Activated naive CD8-positive, alpha-beta T cell (primary cell): ENCODE results near the gene ZBTB8A.

Source experiments
- H3K27ac Mint-ChIP-seq: one replicate; pipeline ENCODE4 v1.8.0; 2021; ENCODE audit warnings: mixed read lengths
- H3K27me3 Mint-ChIP-seq: one replicate; pipeline ENCODE4 v1.8.0; 2021; ENCODE audit warnings: mixed read lengths
- H3K36me3 Mint-ChIP-seq: one replicate; pipeline ENCODE4 v1.8.0; 2021; ENCODE audit warnings: mixed read lengths
- H3K4me1 Mint-ChIP-seq: one replicate; pipeline ENCODE4 v1.8.0; 2021; ENCODE audit warnings: low read depth, mixed read lengths
- H3K4me3 Mint-ChIP-seq: one replicate; pipeline ENCODE4 v1.8.0; 2021; ENCODE audit warnings: mild to moderate bottlenecking, mixed read lengths
- H3K9me3 Mint-ChIP-seq: one replicate; pipeline ENCODE4 v1.8.0; 2021; ENCODE audit warnings: low read depth, mixed read lengths

The ZBTB8A gene

DNA sequence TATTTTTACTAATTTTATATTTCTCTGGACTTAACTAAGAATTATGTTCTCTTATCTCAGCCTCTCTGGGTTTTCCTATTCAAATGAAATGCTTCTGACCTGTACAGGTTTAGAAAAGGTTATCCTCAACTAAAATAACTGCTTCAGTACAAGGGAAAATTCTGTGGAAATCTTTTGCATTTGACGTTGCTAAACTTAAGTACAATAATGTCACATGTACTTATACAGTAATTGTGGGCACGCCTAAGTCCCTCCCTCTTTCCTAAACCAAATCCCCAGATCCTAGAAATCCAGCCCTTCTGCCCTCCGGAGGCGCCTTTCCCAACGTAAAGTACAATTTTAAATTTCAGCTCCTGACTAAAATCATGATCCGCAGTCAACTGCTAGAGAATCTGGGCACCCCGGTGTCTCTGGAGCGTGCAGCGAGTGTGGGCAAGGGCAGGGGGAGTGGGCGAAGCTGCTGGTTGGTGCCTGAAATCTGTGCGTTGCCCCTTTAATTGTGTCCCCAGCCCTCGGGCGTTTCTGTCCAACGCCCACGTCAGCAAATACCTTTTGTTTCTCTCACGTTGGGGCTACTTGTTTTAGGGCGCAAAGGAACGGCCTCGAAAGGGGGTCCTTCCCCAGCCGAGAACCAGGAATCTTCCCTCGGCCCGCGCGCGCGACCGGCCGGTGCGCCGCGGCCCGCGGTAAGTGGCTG is at the start of gene ZBTB8A:
TSS of gene ZBTB8A (plus strand) at position 541 of the 697 bp plus-strand sequence. CDS start 53,505 bp downstream, outside the sequence.
- Mint-ChIP-seq H3K36me3 (no peaks in the 10 kb centered on the region), H3K27ac (peak within 1 kb of the TSS; percentile 68), H3K4me3 (peak within 1 kb of the TSS; percentile 87), H3K4me1 (peaks cover 10% of the 10 kb centered on the region), H3K9me3 (no peaks in the 10 kb centered on the region), H3K27me3 (peaks cover 41% of the 10 kb centered on the region)

DNA sequence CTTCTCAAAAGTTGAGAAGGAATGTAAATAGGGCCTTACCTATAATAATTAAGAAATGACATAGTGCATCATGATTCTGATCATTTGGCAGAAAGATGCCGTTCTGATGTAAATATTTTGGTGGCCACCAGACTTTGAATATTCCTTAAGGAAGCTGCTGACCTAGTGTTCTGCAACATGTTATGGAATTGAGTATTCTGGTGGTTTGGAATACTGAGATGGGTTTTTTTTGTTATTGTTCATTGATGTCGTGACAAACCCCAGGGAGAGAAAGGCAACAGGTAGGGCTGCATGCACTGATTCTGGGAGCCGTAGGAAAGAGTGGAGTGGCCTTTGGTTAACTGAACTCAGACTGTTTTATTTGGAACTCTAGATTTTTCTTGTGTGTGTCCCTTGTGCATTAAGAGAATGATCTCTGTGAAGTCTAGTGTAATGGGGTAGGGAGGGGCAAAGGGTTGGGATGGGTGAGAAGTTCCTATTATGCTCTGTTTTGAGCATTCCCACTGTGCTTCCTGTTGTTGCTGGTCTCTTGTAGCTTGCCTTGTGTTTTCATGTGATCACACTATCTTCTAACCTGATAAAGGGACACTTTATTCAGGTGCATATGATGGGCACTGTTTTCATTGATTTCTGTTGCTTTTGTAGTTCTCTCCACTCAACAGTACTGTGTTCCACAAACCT is 49.3 kb upstream of the ZBTB8A start:
- no peak overlapping the region for H3K27ac Mint-ChIP-seq
- no peak overlapping the region for H3K4me3 Mint-ChIP-seq
- H3K36me3 Mint-ChIP-seq, result no peaks in the 10 kb centered on the region
- H3K9me3 Mint-ChIP-seq, result no peaks in the 10 kb centered on the region
- H3K4me1 Mint-ChIP-seq, result no peaks in the 10 kb centered on the region
- peaks cover 7% of the 10 kb centered on the region for H3K27me3 Mint-ChIP-seq

DNA sequence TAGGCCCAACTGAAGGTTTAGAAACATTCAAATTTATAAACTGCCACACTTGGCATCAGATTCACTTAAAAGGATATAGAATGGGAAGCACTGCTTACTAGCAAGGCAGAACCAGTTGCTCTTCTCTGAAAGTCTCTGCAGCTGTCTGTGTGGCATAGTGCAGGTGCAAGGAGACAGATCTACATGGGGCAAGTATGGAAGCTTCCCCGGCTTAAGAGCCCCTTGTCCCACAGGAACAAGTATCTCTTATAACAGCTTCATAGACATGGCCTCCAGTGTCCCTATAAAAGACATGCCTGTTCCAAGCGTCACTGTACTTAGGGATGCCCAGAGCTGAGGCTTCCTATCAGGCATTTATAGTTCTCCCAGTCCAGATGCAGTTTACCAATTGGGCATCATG is 47.8 kb upstream of the ZBTB8A start:
- Mint-ChIP-seq H3K36me3 (no peaks in the 10 kb centered on the region), H3K27ac (no peak overlapping the region), H3K4me3 (no peak overlapping the region), H3K27me3 (peaks cover 7% of the 10 kb centered on the region), H3K9me3 (no peaks in the 10 kb centered on the region), H3K4me1 (no peaks in the 10 kb centered on the region)

DNA sequence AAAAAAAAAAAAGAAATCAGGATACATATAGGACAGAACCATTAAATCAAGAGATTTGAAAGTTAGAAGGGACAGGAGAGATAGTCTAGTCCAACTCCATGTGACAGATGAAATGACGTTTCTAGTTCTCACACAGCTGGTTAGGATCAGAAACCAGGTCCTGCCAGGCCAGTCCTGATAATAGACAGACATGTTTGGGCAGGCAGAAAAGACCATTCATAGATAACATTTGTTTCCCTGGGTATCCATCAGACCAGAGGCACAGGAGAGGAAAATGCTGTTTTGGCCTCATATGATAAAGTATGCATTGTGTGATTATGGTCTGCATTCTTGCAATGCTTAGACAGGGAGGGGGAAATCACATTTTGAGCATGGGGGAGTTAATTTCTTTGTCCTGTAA is 45.0 kb upstream of the ZBTB8A start:
- Mint-ChIP-seq H3K4me3 (no peak overlapping the region), H3K27me3 (peaks cover 10% of the 10 kb centered on the region), H3K9me3 (no peaks in the 10 kb centered on the region)

DNA sequence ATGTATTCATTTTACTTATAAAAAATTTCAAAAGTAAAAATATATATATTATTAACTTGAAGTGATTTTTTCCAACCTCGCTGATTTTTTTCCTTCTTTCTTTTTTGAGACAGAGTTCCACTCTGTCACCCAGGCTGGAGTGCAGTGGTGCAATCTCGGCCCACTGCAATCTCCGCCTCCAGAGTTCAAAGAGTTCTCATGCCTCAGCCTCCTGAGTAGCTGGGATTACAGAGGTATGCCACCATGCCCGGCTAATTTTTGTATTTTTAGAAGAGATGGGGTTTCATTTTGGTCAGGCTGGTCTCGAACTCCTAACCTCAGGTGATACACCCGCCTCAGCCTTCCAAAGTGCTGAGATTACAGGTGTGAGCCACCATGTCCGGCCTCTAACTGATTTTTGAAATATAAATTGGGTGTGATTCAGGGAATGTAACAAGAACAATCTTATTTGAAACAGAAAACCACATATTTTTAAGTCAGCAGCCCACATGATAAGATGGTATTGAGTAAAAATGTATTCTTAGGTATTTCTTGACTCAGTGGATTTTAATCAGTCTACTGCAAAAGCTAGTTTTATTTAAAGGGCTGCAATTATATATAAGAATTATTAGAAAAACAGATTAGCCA is 44.4 kb upstream of the ZBTB8A start:
- Mint-ChIP-seq H3K4me3 (no peak overlapping the region), H3K36me3 (no peaks in the 10 kb centered on the region), H3K9me3 (no peaks in the 10 kb centered on the region), H3K27me3 (peaks cover 14% of the 10 kb centered on the region), H3K27ac (no peak overlapping the region), H3K4me1 (peaks cover 2% of the 10 kb centered on the region)

More for the DNA sequence above, 45.0 kb upstream of the ZBTB8A start:
- H3K36me3 Mint-ChIP-seq, result no peaks in the 10 kb centered on the region
- H3K27ac Mint-ChIP-seq, result no peak overlapping the region
- H3K4me1 Mint-ChIP-seq, result no peaks in the 10 kb centered on the region

DNA sequence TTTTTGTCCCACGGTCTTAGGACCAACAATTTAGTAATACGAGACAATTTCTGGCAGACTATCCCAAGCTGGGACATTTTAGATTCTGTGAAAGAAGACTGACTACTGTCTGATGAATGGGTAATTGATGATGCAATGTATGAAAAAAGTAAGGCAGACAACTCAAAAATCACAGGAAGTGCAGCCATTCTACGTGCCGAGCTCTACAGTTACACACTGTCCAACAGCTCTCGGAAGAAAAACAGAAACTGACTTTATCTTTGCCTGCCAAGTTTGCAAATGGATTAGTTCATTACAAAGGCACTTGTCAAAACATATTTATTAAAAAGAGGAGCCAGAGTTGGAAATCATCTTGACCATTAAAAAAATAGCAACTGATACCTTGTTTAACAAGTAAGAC is 43.1 kb upstream of the ZBTB8A start:
- H3K9me3 Mint-ChIP-seq, result no peaks in the 10 kb centered on the region
- no peaks in the 10 kb centered on the region for H3K36me3 Mint-ChIP-seq
- H3K27ac Mint-ChIP-seq, result no peak overlapping the region
- peaks cover 2% of the 10 kb centered on the region for H3K4me1 Mint-ChIP-seq
- no peak overlapping the region for H3K4me3 Mint-ChIP-seq
- peaks cover 19% of the 10 kb centered on the region for H3K27me3 Mint-ChIP-seq

DNA sequence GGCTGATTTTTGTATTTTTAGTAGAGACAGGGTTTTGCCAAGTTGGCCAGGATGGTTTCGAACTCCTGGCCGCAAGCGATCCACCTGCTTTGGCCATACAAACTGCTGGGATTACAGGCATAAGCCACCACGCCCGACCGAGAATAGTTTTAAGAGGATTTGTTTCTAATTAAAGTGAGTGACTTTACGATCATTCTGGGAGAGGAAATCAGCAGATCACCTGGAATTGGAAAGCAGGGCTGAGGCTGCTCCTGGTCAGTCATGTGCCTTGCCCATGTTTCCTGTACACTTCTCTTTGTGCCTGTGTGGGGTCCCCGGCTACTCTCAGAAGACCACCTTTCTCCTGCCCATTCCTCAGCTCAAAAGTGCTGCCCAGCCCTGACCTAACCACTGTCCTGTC is 40.5 kb upstream of the ZBTB8A start:
- no peaks in the 10 kb centered on the region for H3K36me3 Mint-ChIP-seq
- H3K27ac Mint-ChIP-seq, result no peak overlapping the region
- H3K4me1 Mint-ChIP-seq, result peaks cover 2% of the 10 kb centered on the region
- peaks cover 26% of the 10 kb centered on the region for H3K27me3 Mint-ChIP-seq
- H3K4me3 Mint-ChIP-seq, result peak overlapping the region; percentile 80
- H3K9me3 Mint-ChIP-seq, result no peaks in the 10 kb centered on the region

DNA sequence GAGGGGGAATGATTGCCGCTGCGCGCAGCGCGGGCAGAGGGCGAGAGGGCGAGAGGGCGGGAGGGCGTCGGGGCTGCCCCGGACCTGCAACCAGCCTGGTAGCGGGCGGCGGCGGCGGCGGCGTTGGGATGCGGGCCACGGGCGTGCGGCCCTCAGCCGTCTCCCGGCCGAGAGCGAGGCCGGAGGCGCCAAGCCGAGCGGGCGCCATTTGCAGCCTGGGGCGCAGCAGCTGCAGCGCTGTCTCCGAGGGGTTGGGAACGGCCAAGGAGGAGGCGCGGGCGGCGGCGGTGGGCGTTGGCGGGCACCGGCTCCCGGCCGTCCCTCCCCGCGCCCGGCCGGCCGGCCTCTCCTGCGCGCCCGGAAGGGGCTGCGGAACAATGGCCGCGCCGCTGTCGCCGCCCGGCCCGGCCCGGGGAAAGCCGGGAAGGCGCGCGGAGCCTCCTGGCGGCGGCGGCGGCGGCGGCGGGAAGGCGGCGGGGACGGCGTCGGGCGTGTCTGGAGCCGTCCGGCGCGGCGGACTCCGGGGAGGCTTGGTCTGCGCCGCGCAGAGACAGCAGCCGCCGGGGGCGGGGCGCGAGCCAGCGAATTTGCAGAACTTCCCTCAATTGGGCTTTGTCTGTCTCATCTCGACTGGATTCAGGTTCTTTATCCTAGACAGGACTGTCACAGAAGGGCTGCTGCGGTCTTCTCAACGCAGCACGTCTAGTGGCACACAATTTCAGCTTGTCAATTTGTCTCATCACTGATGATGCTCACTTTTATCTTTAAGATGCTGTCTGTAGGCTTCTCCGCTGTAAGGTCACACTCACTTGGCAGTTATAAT is 38.6 kb upstream of the ZBTB8A start:
- H3K9me3 Mint-ChIP-seq, result no peaks in the 10 kb centered on the region
- H3K4me1 Mint-ChIP-seq, result peaks cover 2% of the 10 kb centered on the region
- peaks cover 28% of the 10 kb centered on the region for H3K27me3 Mint-ChIP-seq
- no peak overlapping the region for H3K27ac Mint-ChIP-seq
- H3K36me3 Mint-ChIP-seq, result no peaks in the 10 kb centered on the region
- H3K4me3 Mint-ChIP-seq, result peak overlapping the region; percentile 82

DNA sequence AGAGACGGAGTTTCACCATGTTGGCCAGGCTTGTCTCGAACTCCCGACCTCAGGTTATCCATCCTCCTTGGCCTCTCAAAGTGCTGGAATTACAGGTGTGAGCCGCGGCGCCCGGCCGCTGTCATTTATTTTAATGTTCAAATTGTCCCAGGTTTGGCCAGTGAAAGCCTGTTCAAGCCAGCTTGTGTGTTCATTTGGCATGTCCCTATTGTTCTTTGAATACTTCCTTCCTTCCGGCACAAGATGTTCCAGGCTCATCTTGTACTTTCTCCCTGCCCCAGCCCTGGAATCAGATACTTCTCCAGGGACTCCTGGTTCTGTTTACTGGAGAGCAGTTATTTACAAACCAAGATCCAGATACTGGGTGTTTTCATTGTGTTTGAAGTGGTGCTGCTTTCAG is 37.4 kb upstream of the ZBTB8A start:
- no peak overlapping the region for H3K27ac Mint-ChIP-seq
- peaks cover 33% of the 10 kb centered on the region for H3K27me3 Mint-ChIP-seq
- H3K4me3 Mint-ChIP-seq, result peak overlapping the region; percentile 68
- H3K4me1 Mint-ChIP-seq, result peaks cover 2% of the 10 kb centered on the region
- no peaks in the 10 kb centered on the region for H3K9me3 Mint-ChIP-seq
- no peaks in the 10 kb centered on the region for H3K36me3 Mint-ChIP-seq

DNA sequence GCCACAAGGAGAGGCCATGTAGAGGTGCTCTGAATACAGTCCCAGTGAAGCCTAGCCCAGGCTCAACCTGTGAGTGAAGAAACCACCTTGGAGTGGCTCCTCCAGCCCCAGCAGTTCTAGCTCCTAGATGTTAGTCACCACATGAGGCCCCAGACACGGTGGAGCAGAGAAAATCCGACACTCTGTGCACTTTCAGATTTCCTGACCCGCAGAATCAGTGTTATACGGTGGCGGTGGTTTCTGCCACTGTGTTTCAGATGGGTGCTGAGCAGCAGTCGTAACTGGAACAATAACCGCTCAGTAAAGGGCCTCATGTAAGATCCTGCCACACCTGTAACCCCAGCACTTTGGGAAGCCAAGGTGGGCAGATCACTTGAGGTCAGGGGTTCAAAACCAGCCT is 36.1 kb upstream of the ZBTB8A start:
- H3K9me3 Mint-ChIP-seq, result no peaks in the 10 kb centered on the region
- peaks cover 32% of the 10 kb centered on the region for H3K27me3 Mint-ChIP-seq
- H3K36me3 Mint-ChIP-seq, result no peaks in the 10 kb centered on the region
- H3K4me3 Mint-ChIP-seq, result no peak overlapping the region
- H3K4me1 Mint-ChIP-seq, result peaks cover 2% of the 10 kb centered on the region
- no peak overlapping the region for H3K27ac Mint-ChIP-seq

DNA sequence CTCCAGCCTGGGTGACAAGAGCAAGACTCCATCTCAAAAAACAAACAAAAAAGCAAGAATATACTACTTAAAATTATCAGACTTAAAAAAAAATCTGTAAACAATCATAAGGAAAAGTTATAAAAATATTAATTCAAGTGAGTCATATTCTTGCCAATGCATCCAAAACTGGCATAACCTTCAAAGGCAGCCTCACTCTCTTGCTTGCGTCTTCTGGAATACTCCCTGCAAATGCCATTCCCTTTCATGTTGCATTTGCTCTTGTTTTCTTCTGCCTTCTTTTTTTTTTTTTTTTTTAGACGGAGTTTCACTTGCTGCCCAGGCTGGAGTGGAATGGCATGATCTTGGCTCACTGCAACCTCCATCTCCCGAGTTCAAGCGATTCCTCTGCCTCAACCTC is 32.2 kb upstream of the ZBTB8A start:
- H3K27ac Mint-ChIP-seq, result no peak overlapping the region
- peaks cover 14% of the 10 kb centered on the region for H3K27me3 Mint-ChIP-seq
- no peaks in the 10 kb centered on the region for H3K4me1 Mint-ChIP-seq
- no peaks in the 10 kb centered on the region for H3K36me3 Mint-ChIP-seq
- H3K9me3 Mint-ChIP-seq, result no peaks in the 10 kb centered on the region
- H3K4me3 Mint-ChIP-seq, result no peak overlapping the region

DNA sequence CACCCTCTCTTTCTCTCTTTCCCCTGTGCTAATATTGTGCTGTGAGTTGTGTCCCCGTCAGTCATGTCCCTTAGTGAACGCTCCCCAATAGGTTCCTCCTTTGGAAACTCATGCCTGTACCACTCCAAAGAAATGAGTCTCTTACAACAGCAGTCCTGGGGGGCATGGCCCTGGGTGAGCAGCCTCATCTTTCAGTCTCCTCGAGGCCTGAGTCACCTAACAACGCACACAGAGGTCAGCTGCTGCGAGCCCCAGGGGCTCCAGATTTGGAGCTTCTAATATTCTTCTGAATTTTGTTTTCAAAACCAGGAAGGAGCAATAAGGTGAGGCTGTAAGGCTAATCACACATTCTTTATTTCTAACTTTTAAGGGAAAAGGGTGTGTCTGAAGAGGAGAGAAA is 30.5 kb upstream of the ZBTB8A start:
- H3K9me3 Mint-ChIP-seq, result no peaks in the 10 kb centered on the region
- H3K4me1 Mint-ChIP-seq, result no peaks in the 10 kb centered on the region
- no peaks in the 10 kb centered on the region for H3K36me3 Mint-ChIP-seq
- H3K4me3 Mint-ChIP-seq, result no peak overlapping the region
- no peak overlapping the region for H3K27ac Mint-ChIP-seq
- H3K27me3 Mint-ChIP-seq, result peaks cover 13% of the 10 kb centered on the region

DNA sequence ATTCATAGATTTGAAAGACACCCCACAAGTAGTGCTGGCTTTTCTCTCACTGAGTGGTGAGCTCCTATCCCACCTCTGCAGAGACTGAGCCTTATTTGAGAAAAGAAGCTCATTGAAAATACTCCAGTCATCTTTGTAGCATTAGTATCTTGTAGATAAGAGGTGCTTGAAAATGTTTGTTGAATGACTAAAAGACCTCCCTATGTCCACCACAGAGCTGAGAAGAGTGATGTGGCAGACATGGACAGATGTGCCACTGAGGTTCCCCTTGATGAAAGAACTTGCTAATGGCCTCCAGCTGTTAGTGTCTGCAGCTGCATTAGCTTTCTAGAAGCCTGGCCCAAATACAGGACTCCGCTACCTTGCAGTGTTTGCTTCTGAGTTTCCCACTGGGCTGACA is 29.3 kb upstream of the ZBTB8A start:
- H3K4me1 Mint-ChIP-seq, result no peaks in the 10 kb centered on the region

DNA sequence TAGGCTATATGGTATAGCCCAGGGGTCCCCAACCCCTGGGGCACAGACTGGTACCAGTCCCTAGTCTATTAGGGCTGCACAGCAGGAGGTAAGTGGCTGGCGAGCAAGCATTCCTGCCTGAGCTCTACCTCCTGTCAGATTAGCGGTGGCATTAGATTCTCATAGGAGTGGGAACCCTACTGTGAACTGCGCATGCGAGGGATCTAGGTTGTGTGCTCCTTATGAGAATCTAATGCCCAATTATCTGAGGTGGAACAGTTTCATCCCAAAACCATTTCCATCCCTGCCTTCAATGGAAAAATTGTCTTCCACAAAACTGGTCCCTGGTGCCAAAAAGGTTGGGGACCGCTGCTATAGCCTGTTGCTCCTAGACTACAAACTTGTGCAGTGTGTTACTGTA is 22.8 kb upstream of the ZBTB8A start:
- Mint-ChIP-seq H3K36me3 (no peaks in the 10 kb centered on the region), H3K9me3 (no peaks in the 10 kb centered on the region), H3K27ac (no peak overlapping the region), H3K4me1 (peaks cover 4% of the 10 kb centered on the region), H3K4me3 (no peak overlapping the region), H3K27me3 (peaks cover 1% of the 10 kb centered on the region)

More for the DNA sequence above, 29.3 kb upstream of the ZBTB8A start:
- H3K36me3 Mint-ChIP-seq, result no peaks in the 10 kb centered on the region
- H3K4me3 Mint-ChIP-seq, result no peak overlapping the region
- H3K27ac Mint-ChIP-seq, result no peak overlapping the region
- peaks cover 11% of the 10 kb centered on the region for H3K27me3 Mint-ChIP-seq
- H3K9me3 Mint-ChIP-seq, result no peaks in the 10 kb centered on the region

DNA sequence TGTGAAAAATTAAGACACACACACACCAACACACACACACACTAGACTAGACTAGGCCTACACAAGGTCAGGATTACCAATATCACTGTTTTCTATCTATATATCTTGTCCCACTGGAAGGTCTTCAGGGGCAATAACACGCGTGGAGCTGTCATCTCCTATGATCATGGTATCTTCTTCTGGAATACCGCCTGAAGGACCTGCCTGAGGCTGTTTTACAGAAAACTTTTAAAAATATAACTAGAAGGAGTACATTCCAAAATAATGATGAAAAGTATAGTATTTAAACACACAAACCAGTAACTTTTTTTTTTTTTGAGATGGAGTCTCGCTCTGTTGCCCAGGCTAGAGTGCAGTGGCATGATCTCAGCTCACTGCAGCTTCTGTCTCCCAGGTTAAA is 20.3 kb upstream of the ZBTB8A start:
- no peaks in the 10 kb centered on the region for H3K9me3 Mint-ChIP-seq
- no peak overlapping the region for H3K27ac Mint-ChIP-seq
- H3K36me3 Mint-ChIP-seq, result no peaks in the 10 kb centered on the region
- H3K4me1 Mint-ChIP-seq, result peaks cover 4% of the 10 kb centered on the region
- H3K4me3 Mint-ChIP-seq, result no peak overlapping the region
- no peaks in the 10 kb centered on the region for H3K27me3 Mint-ChIP-seq
